H54 (cell line): ENCODE results near the gene DIPK1B.
"Not testable (repeated sequence)": the region's sequence is repeated elsewhere in the genome, so short reads cannot be mapped to it uniquely, and the experiment has no call there.

Experiments used
- DNase-seq: peaks from one replicate; pipeline ENCODE4 v3.0.0; 2011; ENCODE audit warnings: low spot score, mixed read lengths; ENCODE audit not compliant: insufficient read length
- FAIRE-seq: peaks from 3 replicates; lab custom pipeline; 2011; peaks lifted over from hg19 to GRCh38; lab: Jason Lieb, UNC
- POLR2A ChIP-seq: IDR thresholded peaks from 2 replicates; pipeline ENCODE4 v1.6.1; 2011; ENCODE audit warnings: low read depth, mild to moderate bottlenecking, low read length

The DIPK1B gene

DNA sequence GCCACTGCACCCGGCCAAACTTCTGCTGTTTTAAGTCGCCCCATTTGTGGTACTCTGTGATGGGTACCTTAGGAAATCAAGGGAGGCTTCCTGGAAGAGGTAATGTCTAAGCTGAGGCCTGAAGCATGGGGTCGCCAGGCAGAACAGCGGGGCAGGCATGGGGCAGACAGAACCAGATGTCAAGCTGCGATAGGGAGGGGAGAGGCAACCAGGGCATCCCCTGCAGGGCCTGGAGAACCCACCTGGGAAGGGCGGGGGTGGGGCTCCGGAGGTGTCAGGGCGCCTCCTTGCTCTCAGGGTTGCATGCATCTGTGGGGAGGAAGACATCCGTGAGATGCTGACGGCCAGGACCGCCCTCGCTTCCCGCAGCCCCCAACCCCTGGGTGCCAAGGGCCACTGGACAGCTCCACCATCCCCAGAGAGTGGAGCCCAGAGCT, 49.2 kb downstream of the DIPK1B start:
- FAIRE-seq (no peak), DNase-seq (no peak)
- TF ChIP-seq POLR2A, result no peak

DNA sequence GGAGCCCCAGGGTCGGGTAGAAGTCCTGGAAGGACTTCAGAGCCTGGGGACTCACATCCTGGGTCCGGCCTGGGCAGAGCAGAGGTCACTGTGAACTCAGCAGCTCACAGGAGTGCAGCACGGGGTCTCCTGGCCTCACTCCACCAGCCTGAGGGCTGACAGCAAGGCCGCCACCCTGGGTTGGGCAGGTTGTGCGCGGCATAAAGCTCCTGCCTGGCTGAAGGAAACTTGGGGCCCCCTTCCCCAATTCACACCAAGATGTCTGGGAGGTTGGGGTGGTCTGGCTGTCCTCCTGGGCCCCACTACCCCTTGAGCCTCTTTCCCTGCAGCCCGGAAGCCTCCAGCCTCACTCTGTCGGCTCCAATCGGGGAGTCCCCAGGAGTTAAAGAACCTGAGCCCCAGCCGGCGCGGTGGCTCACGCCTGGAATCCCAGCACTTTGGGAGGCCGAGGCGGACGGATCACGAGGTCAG, 49.9 kb downstream of the DIPK1B start:
- TF ChIP-seq POLR2A, result no peak
- no peak for FAIRE-seq
- no peak for DNase-seq

DNA sequence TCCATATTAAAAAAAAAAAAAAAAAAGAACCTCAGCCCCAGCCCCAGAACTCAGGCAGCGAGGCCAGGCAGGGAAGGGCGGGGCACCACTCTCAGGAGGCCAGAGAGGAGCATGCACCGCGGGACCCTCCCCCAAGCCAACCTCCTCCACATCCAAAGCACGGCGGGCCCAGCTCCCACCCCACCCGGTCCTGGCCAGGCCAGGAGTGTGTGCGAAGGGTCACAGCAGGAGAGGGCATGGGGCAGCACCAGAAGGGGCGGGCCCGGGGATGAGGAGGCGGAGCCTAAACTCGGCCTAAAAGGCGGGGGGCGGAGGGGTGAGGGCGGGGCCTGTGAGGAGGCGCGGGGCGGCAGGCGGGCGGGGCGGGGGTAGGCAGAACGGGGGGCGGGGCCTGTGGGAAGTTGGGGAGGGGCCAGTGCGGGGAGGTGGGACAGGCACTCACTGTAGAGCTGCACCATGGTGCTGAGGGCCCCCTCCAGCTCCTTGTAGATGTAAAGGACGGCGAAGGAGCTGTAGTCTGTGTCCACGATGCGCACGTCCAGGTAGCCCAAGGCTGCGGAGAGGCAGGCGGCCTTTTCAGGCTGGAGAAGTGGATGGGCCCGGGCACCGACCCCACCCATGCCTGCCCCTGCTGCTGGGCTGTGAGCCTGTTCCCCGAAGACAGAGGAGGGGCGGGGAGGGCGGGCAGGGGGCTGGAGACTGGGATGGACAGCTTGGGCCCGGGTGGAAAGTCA, 50.7 kb downstream of the DIPK1B start:
- no peak for TF ChIP-seq POLR2A
- DNase-seq (peak; percentile 81), FAIRE-seq (no peak)

DNA sequence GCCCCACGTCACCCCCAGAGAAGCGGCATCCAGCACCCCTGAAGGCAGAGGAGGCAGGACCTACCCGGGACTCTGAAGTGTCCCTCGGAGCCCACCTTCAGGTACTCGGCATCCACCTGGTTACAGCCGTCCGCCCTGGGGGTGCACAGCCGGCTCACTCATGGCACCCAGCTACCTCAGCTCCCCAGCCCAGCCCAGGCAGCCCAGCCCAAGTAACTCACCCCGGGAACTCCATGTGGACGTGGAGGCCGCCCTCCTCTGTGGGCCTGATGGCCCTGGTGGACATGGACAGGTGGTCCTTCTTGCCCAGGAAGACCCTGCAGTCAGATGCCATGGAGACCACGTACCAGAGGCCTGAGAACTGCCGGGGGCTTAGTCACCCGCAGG, 51.3 kb downstream of the DIPK1B start:
- DNase-seq (no peak), FAIRE-seq (no peak)

DNA sequence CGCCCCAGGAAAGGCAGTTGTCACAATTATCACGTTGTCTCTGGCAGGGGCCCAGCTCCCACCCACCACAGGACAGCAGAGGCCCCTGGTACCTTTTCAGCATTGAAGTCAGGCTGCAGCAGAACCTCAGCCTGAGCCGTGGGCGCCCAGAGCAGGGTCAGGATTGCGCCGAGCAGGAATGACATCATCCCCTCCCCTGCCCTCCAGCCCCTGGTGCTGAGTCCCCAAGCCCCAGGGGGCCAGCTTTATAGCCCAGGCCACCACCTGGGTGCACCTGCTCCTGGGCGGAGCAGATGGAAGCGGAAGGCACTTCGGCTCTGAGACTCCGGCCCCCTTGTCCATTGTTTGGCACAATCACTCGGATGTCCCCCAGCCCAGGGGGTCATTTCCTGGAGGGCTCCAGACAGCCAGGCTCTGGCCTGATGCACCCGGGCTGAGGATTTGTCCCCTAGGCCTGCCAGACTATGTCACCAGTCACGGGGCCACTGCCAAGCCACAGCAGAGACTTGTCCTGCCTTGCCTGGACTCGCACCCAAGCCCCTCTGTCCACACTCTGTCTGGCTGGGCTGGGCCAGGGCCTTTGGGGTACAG, 52.0 kb downstream of the DIPK1B start, which contains the start of gene LCN15:
Gene LCN15 (minus strand): TSS at position 218 of the 591 bp plus-strand sequence. CDS start 30 bp downstream, at position 188.
- DNase-seq, result no peak
- FAIRE-seq, result no peak
- TF ChIP-seq POLR2A, result no peak

More for the DNA sequence above, 51.3 kb downstream of the DIPK1B start:
- TF ChIP-seq POLR2A, result no peak

DNA sequence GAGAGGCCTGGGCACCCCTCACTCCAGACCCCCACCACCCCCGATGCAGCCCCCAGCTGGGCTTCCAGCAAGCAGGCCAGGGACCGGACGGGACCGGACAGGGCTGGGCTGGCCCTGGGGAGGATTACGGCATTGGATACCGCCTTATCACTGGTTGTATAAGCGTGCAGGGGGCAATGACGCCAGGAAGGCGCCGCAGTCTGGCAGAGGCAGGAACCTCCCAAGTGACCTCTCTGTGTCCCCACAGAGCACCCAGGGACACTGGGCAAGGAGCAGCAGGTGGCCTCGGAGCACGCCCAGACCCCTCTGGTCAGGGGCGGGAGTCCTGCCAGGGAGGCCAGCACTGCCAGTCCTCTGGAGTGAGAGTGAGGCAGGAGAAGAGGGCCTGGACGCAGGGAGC, 52.7 kb downstream of the DIPK1B start:
- no peak for TF ChIP-seq POLR2A
- FAIRE-seq (no peak), DNase-seq (no peak)

DNA sequence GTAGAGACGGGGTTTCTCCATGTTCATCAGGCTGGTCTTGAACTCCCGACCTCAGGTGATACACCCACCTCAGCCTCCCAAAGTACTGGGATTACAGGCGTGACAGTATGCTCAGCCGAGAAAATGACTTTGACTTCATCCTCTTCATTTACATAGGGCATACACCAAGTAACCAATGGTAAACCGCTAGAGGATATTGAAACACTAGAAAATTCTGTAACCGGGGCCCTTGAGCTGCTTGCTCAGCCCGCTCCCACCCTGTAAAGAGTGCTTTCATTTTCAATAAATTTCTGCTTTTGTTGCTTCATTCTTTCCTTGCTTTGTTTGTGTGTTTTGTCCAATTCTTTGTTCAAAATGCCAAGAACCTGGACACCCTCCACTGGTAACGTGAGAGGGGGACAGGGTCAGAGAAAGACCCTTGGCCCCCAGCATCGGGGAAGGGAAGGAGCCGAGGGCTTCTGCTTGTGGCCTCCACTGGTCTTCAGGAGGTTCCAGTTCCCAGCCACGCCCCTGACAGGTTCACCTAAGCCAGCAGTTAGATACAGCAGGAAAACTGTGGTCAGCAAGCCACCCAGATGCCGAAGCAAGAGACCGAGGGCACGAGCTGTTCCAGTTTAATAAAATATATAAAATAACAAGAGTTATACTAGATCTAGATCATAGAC, 53.5 kb downstream of the DIPK1B start:
- not testable (repeated sequence) for FAIRE-seq

DNA sequence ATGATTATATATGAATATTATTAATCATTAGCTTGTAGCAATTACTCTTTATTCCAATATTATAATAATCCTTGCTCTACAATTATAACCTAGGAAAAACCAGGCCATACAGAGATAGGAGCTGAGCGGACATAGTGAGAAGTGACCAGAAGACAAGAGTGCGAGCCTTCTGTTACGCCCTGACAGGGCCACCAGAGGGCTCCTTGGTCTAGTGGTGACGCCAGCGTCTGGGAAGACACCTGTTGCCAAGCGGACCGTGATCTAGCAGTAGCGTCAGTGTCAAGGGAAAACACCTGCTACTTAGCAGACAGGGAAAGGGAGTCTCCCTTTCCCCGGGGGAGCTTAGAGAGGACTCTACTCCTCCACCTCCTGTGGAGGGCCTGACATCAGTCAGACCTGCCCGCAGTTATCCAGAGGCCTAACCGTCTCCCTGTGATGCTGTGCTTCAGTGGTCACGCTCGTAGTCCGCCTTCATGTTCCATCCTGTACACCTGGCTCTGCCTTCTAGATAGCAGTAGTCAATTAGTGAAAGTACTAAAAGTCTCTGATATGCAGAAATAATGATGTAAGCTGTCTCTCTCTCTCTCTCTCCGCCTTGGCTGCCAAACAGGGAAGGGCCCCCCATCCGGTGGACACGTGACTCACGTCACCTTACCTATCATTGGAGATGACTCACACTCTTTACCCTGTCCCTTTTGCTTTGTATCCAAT, 54.2 kb downstream of the DIPK1B start:
- FAIRE-seq, DNase-seq: not testable (repeated sequence)

More for the DNA sequence above, 53.5 kb downstream of the DIPK1B start:
- DNase-seq, result not testable (repeated sequence)

DNA sequence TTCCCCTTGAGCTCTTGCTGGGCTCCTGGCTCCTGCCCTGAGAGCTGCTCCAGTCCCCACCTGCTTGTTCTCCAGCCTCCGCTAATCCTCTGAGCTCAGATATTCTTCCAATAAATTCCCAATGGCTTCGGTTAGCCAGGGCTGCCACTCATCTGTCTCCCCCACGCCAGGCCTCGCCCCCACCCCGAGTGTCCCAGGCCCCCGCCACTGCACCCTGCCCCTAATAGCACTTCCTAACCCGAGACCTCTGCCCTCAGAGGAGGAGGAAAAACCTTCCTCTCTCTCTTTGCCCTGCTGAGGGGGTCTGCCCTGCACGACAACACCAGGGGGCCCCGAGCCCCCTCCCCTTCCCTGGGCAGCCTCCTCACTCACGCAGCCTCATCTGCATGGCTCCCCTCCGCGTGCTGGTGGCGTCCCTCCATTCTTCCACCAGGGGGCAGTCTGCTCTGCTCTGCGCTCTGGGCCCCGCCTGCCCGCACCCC, 57.4 kb downstream of the DIPK1B start:
- no peak for FAIRE-seq
- DNase-seq, result peak; percentile 89
- TF ChIP-seq POLR2A, result no peak

DNA sequence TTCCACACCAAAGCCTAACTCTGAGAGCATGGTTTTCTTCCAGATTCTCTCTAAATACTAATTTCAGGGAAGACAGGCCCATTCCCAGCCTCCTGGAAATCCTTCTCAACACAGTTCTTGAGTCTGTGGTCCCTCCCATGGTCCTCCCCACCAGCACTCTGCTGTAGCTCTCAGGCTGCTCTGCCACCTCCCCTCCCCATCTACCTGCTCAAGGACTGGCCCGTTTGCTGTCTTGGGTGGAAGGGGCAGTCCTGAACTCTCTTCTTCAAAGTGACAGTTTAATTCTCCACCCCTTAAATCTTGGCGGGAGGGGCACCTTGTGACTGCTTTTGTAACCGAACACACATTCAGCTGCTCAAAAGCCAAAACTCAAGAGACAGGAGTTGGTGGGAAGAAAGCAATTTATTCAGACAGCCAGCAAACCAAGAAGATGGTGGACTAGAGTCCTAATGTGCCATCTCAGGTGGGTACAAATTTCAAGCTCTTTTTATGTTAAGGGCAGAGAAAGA, 59.6 kb downstream of the DIPK1B start:
- TF ChIP-seq POLR2A, result no peak
- DNase-seq (no peak), FAIRE-seq (no peak)

DNA sequence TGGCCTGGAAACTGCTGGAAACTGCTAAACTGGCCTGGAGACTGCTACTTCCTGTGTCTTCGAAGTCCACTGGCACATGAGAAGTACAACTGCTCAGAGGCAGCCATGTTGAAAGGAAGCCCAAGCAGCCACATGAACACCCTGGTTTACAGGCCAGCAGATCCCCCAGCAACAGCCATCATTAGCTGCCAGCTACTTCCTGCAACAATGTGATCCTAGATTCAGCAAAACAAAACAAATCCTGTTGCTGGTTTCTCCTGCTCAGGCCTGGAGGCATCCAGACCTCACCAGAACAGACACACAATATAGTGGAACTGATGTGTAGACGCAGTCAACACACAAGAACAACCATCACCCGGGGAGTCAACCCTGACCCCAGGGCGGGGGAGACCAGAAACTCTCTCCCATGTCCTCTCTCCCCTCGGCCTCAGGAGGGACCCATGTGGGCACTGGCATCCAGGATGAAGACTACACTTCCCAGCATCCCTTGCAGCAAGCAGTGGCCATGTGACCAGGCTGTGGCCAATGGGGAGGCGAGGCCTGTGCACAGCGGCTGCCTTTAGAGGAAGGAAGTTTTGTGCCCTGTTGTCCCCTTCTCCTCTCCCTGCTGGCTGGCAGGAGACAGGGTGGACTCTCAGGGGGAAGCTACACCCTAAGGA, 61.1 kb downstream of the DIPK1B start:
- no peak for FAIRE-seq
- no peak for DNase-seq
- no peak for TF ChIP-seq POLR2A
